Measurements from ENCODE around the gene MSX1.
"Not testable (repeated sequence)": the region's sequence is repeated elsewhere in the genome, so short reads cannot be mapped to it uniquely, and the experiment has no call there.

Gene MSX1

GRCh38 chr4:4859325-4859798 lies at the start of gene MSX1:
Gene MSX1 (plus strand): TSS chr4:4859665. CDS start chr4:4859900, 235 bp downstream.
- DNase-seq (ENCODE audit: low read depth in 2 of 2): peak in 1 of 2 donors; percentile 48

DNA sequence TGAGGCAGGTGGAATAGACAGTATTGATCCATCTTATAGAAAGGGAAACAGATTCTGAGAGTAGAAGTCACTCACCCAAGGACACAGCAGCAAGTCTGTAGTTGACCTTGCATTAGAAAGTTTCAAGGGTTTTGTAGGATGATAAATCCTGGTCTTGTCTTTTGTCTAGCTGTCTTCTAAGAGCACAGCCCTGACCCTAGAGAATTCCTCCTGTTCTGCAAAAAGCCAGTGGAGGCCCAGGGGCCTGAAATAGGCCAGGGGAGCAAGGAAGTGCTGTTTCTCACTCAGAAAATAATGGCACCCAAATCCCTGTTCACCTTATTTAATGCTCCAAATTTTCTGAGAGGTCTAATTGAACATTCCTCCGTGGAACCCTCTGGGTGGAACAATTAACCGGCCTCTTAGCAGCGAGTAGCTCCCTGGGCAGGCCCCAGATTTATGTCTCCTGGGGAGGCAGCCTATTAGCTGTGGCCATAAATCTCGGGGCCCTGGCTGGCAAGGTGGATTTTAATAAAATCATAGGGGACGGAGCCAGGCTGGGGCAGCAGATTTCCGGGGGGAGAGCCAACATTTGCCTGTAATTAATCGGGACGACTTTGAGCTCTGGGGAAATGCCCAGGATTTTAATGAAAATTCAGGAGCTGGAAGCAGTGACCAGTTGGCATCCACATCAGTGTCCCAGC lies 49.2 kb upstream of the MSX1 start:
- DNase-seq (ENCODE audit: low read depth in 2 of 2): no peak

DNA sequence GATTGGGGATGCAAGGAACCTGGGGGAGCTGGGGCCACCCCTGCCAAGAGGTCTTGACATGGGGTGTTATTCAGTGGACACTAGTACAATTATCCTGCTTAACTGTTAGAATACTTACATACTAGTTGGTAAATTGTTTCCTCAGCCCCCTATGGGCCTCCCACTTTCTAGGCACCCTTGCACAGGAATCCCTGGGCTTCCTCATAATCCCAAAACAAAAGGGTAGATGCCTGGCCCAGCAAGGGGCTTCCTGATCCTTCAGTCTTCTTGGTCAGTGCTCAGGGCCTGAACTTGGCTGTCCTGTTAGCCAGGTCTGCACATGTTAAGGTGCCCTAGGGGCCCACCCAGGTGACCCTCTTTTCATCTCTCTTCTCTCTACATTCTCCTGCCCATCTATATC lies 48.7 kb upstream of the MSX1 start:
- no peak for DNase-seq (ENCODE audit: low read depth in 2 of 2)

DNA sequence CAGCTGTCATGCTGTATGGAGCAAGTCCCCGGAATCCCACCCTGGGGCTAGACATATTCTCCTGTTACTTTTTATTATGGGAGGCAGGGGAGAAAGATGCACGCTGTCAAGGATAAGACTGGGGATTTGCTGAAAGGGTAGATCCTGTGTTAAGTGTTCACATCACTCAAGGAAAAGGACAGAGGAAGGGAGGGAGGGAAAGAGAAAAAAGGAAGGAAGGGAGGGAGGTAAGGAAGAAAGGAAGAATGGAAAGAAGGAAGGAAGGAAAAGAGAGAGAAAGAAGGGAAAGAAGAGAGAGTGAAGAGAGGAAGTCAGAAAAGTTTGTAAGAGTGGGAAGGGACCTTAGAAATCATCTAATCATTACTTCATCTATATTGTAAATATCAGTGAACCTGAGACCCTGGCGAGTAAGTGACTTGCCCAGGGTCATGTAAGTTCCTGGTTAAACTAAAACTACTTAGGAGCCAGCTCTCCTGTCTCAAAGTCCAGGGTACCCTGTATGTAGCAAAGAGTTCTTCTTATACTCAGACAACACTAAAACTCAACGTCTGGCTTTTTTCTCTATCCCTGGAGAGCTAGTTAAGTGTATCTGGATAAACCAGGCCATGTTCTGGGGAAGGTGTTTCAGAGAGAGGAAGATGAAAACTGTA lies 47.2 kb upstream of the MSX1 start:
- DNase-seq (ENCODE audit: low read depth in 2 of 2): no peak

GRCh38 chr4:4818415-4819212 lies 40.9 kb upstream of the MSX1 start:
- no peak for DNase-seq (ENCODE audit: low read depth in 2 of 2)

DNA sequence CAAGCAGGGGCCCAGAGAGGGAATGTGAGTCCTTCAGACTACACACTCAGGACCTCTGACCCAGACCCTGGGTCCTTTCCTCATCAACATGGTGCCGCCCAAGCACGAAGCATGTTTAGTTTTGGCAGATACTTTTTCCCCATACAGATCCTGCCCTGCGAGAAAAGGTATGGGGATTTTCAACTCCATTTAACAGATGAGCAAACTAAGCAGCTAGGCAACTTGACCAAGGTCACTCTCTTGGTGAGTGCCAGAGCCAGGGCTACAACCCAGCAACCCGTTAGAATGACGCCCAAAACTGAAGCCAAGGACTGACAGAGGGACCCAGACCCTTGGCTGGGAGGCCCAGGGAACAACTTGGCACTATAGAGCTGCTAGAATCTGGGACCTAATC lies 40.3 kb upstream of the MSX1 start:
- no peak for DNase-seq (ENCODE audit: low read depth in 2 of 2)

DNA sequence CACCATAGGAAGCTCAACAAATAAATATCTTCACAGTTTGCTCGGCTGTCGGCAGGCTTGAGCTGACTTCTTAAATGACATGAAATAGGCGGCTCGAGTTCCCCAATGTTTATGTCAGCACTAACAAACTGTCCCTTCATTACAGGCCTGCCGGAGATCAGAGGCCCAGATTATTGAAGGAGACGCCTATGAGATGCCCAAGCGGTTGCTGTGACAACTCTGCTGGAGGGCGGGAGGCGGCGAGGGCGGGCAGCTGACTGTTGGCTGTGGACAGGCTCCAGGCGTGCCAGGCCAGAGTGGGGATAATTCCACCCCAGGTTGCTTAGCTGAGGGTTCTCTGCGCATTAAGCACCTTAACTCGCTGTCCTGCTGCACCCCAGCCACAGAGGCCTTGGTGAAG lies 39.2 kb upstream of the MSX1 start:
- no peak for DNase-seq (ENCODE audit: low read depth in 2 of 2)

GRCh38 chr4:4820739-4821138 lies 38.7 kb upstream of the MSX1 start:
- no peak for DNase-seq (ENCODE audit: low read depth in 2 of 2)

DNA sequence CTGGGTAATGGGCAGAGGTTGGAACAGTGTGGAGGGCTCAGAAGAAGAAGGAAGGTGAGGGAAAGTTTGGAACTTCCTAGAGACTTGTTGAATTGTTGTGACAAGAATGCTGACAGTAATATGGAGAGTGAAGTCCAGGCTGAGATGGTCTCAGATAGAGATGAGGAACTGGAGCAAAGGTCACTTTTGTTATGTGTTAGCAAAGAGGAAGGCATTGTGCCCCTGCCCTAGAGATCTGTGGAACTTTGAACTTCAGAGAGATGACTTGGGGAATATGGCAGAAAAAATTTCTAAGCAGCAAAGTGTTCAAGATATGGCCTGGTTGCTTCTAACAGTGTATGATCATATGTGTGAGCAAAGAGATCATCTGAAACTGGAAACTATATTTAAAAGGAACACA lies 37.9 kb upstream of the MSX1 start:
- no peak for DNase-seq (ENCODE audit: low read depth in 2 of 2)

DNA sequence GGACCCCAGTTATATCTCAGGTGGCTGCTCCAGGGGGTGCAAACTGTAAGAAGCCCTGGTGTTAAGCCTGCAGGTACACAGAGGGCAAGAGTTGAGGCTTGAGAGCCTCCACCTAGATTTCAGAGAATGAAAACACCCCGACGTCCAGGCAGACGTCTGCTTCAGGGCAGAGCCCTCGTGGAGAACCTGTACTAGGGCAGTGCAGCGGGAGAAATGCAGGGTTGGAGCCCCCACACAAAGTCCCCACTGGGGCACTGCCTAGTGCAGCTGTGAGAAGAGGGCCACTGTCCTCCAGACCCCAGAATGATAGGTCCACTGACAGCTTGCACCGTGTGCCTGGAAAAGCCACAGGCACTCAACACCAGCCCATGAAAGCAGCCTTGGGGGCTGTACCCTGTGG lies 37.2 kb upstream of the MSX1 start:
- DNase-seq (ENCODE audit: low read depth in 2 of 2): not testable (repeated sequence)

GRCh38 chr4:4823621-4824162 lies 35.8 kb upstream of the MSX1 start:
- DNase-seq (ENCODE audit: low read depth in 2 of 2): no peak

GRCh38 chr4:4824232-4824631 lies 35.2 kb upstream of the MSX1 start:
- DNase-seq (ENCODE audit: low read depth in 2 of 2): no peak

DNA sequence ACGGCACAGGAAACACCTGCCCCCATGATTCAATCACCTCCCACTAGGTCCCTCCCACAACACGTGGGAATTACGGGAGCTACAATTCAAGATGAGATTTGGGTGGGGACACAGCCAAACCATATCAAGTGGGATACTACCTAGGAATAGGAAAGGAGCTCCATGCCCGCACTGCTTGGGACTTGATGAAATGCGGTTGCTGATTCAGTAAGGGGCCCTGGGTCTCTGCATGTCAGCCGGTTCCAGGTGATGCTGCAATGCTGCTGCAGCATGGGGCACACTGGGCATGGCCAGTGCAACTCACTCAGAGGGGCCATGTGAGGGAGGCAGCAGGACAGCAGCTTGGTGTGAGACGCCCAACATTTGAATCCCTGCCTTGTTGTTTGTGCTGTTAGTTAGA lies 34.0 kb upstream of the MSX1 start:
- no peak for DNase-seq (ENCODE audit: low read depth in 2 of 2)

- DNase-seq (ENCODE audit: low read depth in 2 of 2): no peak
Measured at GRCh38 chr4:4829837-4830236, 29.6 kb upstream of the MSX1 start.

DNA sequence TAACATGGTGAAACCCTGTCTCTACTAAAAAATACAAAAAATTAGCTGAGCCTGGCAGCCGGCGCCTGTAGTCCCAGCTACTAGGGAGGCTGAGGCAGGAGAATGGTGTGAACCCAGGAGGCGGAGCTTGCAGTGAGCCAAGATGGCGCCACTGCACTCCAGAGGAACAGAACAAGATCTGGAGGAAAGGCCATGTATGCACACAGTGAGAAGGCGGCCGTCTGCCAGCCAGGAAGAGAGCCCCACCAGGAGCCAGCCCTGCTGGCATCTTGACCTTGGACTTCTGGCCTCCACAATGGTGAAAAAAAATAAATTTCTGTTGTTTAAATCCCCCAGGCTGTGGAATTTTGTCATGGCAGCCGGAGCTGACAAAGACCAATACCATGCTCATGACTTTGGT lies 28.2 kb upstream of the MSX1 start:
- DNase-seq (ENCODE audit: low read depth in 2 of 2): no peak

GRCh38 chr4:4831825-4832224 lies 27.6 kb upstream of the MSX1 start:
- no peak for DNase-seq (ENCODE audit: low read depth in 2 of 2)

GRCh38 chr4:4836044-4836443 lies 23.4 kb upstream of the MSX1 start:
- no peak for DNase-seq (ENCODE audit: low read depth in 2 of 2)

DNA sequence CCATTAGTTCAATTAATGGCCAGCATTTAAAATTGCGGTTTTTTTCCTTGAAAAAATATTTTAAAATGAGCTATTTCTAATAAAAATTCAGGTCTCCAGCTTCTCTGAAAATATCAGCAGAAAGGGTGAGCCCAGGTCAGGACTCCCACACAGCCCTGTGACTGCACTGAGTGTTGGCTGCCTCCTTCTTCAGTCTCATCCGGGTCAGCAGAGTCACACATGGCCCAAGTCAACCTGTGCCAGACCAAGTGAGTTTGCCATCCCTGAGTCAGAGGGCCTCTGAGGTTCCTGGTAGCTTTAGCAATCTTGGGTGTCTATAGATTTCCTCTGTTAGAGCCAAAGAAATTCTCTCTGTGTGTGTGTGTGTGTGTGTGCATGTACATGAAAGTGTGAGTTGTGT lies 22.1 kb upstream of the MSX1 start:
- no peak for DNase-seq (ENCODE audit: low read depth in 2 of 2)

GRCh38 chr4:4838051-4838935 lies 21.2 kb upstream of the MSX1 start:
- DNase-seq (ENCODE audit: low read depth in 2 of 2): no peak

- DNase-seq (ENCODE audit: low read depth in 2 of 2): no peak
Measured at GRCh38 chr4:4838936-4839810, 20.3 kb upstream of the MSX1 start.

GRCh38 chr4:4840351-4840750 lies 19.1 kb upstream of the MSX1 start:
- DNase-seq (ENCODE audit: low read depth in 2 of 2): no peak
